GM19372 (cell line): Measurements from ENCODE around the gene TFG.
"Not testable (repeated sequence)": the region's sequence is repeated elsewhere in the genome, so short reads cannot be mapped to it uniquely, and the experiment has no call there.

ENCODE experiments used
- ATAC-seq: cut with Tn5 transposase; IDR thresholded peaks from one replicate; pipeline ENCODE4 v1.9.1; 2021; ENCODE audit warnings: mild to moderate bottlenecking, low read depth, moderate library complexity; ENCODE audit not compliant: unreplicated experiment

Gene TFG

GRCh38 chr3:100708989-100709841 is at the start of gene TFG:
TFG (plus strand) TSS chr3:100709494; CDS start chr3:100713686, 4,192 bp downstream.
- ATAC-seq = peak; percentile 90

GRCh38 chr3:100661294-100661693 is 48.0 kb upstream of the TFG start:
- ATAC-seq = not testable (repeated sequence)

GRCh38 chr3:100662113-100662823 is 47.0 kb upstream of the TFG start:
- no peak for ATAC-seq

- no peak for ATAC-seq
Measured at GRCh38 chr3:100665230-100665629, 44.1 kb upstream of the TFG start.

GRCh38 chr3:100666699-100667098 is 42.6 kb upstream of the TFG start:
- not testable (repeated sequence) for ATAC-seq

- ATAC-seq = not testable (repeated sequence)
Measured at GRCh38 chr3:100667316-100667715, 42.0 kb upstream of the TFG start.

- ATAC-seq = not testable (repeated sequence)
Measured at GRCh38 chr3:100670995-100671394, 38.3 kb upstream of the TFG start.

GRCh38 chr3:100681496-100681895 is 27.8 kb upstream of the TFG start:
- no peak for ATAC-seq

- ATAC-seq = no peak
Measured at GRCh38 chr3:100682056-100682853, 27.0 kb upstream of the TFG start.

- no peak for ATAC-seq
Measured at GRCh38 chr3:100682854-100683760, 26.2 kb upstream of the TFG start.

- no peak for ATAC-seq
Measured at GRCh38 chr3:100693225-100693624, 16.1 kb upstream of the TFG start.

GRCh38 chr3:100695696-100696095 is 13.6 kb upstream of the TFG start:
- ATAC-seq = no peak

GRCh38 chr3:100696161-100696560 is 13.1 kb upstream of the TFG start:
- ATAC-seq = no peak

GRCh38 chr3:100697172-100697571 is 12.1 kb upstream of the TFG start:
- no peak for ATAC-seq

- no peak for ATAC-seq
Measured at GRCh38 chr3:100697723-100698285, 11.5 kb upstream of the TFG start.

- ATAC-seq = no peak
Measured at GRCh38 chr3:100698736-100699135, 10.6 kb upstream of the TFG start.

GRCh38 chr3:100700708-100701107 is 8.6 kb upstream of the TFG start:
- no peak for ATAC-seq

GRCh38 chr3:100702082-100702979 is 7.0 kb upstream of the TFG start:
- ATAC-seq = no peak

GRCh38 chr3:100702980-100703345 is 6.3 kb upstream of the TFG start:
- ATAC-seq = no peak
